ENCODE measurements around the gene MTMR3. TPM values are rescaled to one million over a fixed set of nuclear protein-coding genes. Genes with fewer than 3 reads are reported as not detected.

Gene MTMR3
- total and polyA plus RNA-seq, 4 donors, result 5.3 to 65.3 (median 37.2) TPM

DNA sequence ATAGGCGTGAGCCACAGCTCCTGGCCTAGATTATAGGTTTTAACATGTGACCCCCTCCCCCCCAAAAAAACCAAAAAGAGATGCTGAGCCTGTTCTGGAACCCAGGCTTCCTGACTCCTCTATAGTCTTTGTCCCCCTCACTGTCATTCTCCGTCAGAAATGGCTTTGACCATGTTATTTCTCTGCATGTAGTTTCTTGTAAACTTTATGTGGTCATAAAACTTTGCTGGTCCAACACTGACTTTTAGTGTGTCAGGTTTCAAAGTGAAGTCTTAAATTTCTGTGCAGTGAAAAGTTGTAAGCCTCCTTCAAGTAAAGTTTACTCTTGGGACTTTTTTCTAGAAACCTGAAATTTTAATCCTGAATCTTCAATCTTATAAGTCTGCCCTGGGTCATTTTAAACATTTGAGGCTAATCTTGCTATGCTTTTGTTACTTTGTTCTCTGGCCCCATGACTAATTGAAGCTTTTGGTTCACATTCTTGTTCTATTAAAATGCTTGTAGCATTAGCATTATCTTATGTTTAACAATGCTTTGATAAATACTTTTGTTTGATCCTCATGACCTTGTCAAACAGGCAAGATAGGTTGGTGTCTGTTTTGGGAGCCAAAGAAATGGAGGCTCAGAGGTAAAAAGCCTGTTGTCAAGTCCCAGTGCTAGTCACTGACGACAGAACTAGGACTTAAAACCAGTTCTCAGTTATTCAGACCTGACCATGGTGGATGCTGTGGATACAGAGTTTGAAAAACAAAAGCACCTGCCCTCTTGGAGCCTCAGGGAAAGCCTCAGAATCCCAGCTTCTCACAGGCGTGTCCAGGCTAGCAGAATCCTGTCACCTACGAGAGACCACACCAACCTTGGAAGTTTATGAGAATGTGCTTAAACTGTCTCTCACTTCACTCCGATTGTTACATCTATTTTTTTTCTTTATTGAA, 109.6 kb downstream of the MTMR3 start:
- intact Hi-C loops (cut with DNase I), result no loop called here
- WGBS, 2 donors, result 83 to 86% methylated on average over 6 of the region's 6 CpGs
- Histone ChIP-seq H3K27ac (ENCODE audit: low read depth in 1 of 2, low read length in 2 of 2) (no peak overlapping the region), H3K4me3 (ENCODE audit: low read length in 2 of 2) (no peak overlapping the region), H3K27me3 (ENCODE audit: control insufficient read depth in 1 of 2, insufficient read depth in 2 of 2, low read length in 1 of 2) (no peaks in the 10 kb centered on the region), H3K4me1 (ENCODE audit: control insufficient read depth in 1 of 2, insufficient read depth in 2 of 2, low read length in 2 of 2) (no peaks in the 10 kb centered on the region), H3K9me3 (ENCODE audit: control insufficient read depth, low read length) (no peaks in the 10 kb centered on the region), H3K36me3 (ENCODE audit: control insufficient read depth in 1 of 2, insufficient read depth in 2 of 2, low read length in 1 of 2) (peaks cover 5% of the 10 kb centered on the region in 2 donors)
- DNase-seq (no peak), ATAC-seq (ENCODE audit: low FRiP score) (no peak)

DNA sequence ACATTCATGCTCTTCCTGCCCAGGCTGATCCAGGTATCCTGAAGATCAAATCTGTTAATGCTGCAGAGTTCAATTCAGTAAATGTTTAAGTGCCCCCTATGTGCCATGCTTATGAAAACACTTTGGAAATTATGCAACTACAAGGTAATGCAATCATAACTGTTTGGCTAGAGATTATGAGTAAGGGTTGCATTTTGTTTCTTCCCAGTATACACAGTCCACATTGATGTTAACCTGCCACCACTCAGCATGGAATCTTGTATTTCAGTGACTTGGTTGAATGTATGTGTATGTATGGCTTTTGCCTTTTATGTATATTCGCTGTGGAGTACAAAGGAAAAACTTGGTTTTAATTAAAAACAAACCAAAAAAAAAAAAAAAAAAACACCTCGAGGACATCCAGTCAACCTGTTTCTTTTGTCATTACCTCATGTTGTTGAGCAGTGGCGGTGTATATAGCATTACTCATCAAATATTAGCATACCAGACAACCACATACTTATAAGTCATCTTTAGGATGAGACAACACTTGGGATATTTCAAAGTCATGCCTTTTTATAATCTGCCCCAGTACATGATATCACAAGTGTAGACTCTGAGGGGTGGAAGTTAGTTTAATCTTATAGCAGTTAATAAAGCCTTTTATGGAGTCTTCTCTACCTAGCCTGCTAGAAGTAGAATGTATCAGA, 111.2 kb downstream of the MTMR3 start:
- 88% methylated on average over 3 of the region's 3 CpGs for WGBS, 2 donors
- Histone ChIP-seq H3K9me3 (ENCODE audit: control insufficient read depth, low read length) (no peaks in the 10 kb centered on the region), H3K4me3 (ENCODE audit: low read length in 2 of 2) (no peak overlapping the region), H3K27ac (ENCODE audit: low read depth in 1 of 2, low read length in 2 of 2) (no peak overlapping the region), H3K4me1 (ENCODE audit: control insufficient read depth in 1 of 2, insufficient read depth in 2 of 2, low read length in 2 of 2) (no peaks in the 10 kb centered on the region), H3K27me3 (ENCODE audit: control insufficient read depth in 1 of 2, insufficient read depth in 2 of 2, low read length in 1 of 2) (no peaks in the 10 kb centered on the region), H3K36me3 (ENCODE audit: control insufficient read depth in 1 of 2, insufficient read depth in 2 of 2, low read length in 1 of 2) (peaks cover 5% of the 10 kb centered on the region in 2 donors)
- intact Hi-C loops (cut with DNase I), result no loop called here
- ATAC-seq (ENCODE audit: low FRiP score), result no peak
- no peak for DNase-seq

- Histone ChIP-seq H3K9me3 (ENCODE audit: control insufficient read depth, low read length) (no peaks in the 10 kb centered on the region), H3K4me1 (ENCODE audit: control insufficient read depth in 1 of 2, insufficient read depth in 2 of 2, low read length in 2 of 2) (no peaks in the 10 kb centered on the region), H3K27me3 (ENCODE audit: control insufficient read depth in 1 of 2, insufficient read depth in 2 of 2, low read length in 1 of 2) (no peaks in the 10 kb centered on the region), H3K4me3 (ENCODE audit: low read length in 2 of 2) (no peak overlapping the region), H3K27ac (ENCODE audit: low read depth in 1 of 2, low read length in 2 of 2) (no peak overlapping the region), H3K36me3 (ENCODE audit: control insufficient read depth in 1 of 2, insufficient read depth in 2 of 2, low read length in 1 of 2) (peaks cover 3 to 5% of the 10 kb centered on the region in 2 donors)
- WGBS, 2 donors, result 41 to 52% methylated on average over 3 of the region's 3 CpGs
- no peak for DNase-seq
- no peak for ATAC-seq (ENCODE audit: low FRiP score)
- intact Hi-C loops (cut with DNase I), result no loop called here
Observed at GRCh38 chr22:29994943-29995342, 112.0 kb downstream of the MTMR3 start.

DNA sequence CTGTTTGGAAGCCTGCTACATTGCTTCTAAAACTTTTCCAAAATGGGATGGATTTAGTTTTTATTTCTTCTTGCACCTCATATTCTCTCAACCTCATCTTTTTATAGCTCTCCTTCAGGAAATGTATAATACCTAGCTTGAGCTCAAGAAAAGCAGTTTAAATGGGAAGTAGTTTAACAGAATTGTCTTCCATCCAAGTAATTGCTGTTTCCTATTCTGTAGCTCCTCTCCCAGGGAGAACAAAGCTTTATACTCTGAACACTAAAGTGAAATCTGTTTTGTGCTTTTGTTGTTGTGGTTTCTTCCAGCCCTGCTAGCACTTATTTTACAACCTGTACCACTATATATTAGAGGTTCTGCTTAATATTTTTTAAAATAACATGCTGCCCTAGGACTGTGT, 114.1 kb downstream of the MTMR3 start:
- Histone ChIP-seq H3K27me3 (ENCODE audit: control insufficient read depth in 1 of 2, insufficient read depth in 2 of 2, low read length in 1 of 2) (no peaks in the 10 kb centered on the region), H3K9me3 (ENCODE audit: control insufficient read depth, low read length) (no peaks in the 10 kb centered on the region), H3K36me3 (ENCODE audit: control insufficient read depth in 1 of 2, insufficient read depth in 2 of 2, low read length in 1 of 2) (peaks cover 2 to 3% of the 10 kb centered on the region in 2 donors), H3K4me1 (ENCODE audit: control insufficient read depth in 1 of 2, insufficient read depth in 2 of 2, low read length in 2 of 2) (no peaks in the 10 kb centered on the region), H3K27ac (ENCODE audit: low read depth in 1 of 2, low read length in 2 of 2) (no peak overlapping the region), H3K4me3 (ENCODE audit: low read length in 2 of 2) (no peak overlapping the region)
- no peak for ATAC-seq (ENCODE audit: low FRiP score)
- intact Hi-C loops (cut with DNase I), result no loop called here
- no peak for DNase-seq

DNA sequence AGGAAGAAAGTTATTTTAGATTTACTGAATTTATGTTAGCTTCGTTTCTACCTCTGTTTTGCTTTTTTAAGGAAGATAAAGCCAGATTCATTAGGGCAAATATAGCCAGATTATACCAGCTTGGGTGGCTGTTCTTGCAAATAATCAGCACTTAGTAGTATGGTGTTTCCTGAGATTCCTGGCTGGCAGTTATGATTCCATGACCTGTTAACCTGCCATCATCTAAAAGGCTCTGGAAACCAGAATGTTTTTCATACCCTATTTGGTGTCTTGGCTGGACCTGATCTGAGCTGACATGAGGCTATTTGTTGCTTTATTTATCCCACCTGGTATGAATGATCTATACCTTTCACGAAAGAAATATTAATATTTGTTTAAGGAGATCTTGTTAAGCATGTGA, 114.5 kb downstream of the MTMR3 start:
- ATAC-seq (ENCODE audit: low FRiP score), result no peak
- Histone ChIP-seq H3K36me3 (ENCODE audit: control insufficient read depth in 1 of 2, insufficient read depth in 2 of 2, low read length in 1 of 2) (peaks cover 2 to 3% of the 10 kb centered on the region in 2 donors), H3K9me3 (ENCODE audit: control insufficient read depth, low read length) (no peaks in the 10 kb centered on the region)

DNA sequence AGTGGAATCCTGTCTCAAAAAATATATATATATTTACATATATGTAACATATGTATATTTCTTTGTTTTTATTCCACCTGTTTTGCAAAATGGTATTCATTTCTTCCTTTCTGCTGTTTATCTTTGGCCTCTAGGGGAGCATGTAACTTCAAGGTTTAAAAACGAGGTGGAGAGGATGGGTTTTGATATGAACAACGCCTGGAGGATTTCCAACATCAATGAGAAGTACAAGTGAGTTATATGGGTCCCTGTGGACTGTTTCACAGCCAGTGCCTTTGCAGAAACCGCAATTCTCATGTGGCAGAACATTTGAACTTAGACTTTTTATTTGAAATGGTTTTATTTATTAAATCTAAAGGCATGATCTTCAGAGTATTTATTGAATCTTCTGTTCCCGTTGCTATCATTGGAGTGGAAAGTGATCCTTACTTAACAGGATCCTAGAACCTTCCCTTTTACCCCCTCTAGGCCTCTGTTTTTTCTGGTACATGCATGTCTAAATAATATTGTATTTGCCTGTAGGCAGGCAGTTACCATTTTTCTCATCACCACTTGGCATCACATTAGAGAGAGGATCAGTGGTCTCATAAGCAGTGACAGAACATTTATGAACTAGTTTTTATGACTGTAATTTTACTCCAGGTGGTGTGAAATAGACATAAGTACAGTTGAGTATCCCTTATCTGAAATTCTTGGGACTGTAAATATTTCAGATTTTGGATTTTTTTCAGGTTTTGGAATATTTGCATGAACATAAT, 115.8 kb downstream of the MTMR3 start:
- Histone ChIP-seq H3K27me3 (ENCODE audit: control insufficient read depth in 1 of 2, insufficient read depth in 2 of 2, low read length in 1 of 2) (no peaks in the 10 kb centered on the region), H3K4me1 (ENCODE audit: control insufficient read depth in 1 of 2, insufficient read depth in 2 of 2, low read length in 2 of 2) (no peaks in the 10 kb centered on the region), H3K9me3 (ENCODE audit: control insufficient read depth, low read length) (no peaks in the 10 kb centered on the region), H3K4me3 (ENCODE audit: low read length in 2 of 2) (no peak overlapping the region), H3K27ac (ENCODE audit: low read depth in 1 of 2, low read length in 2 of 2) (no peak overlapping the region), H3K36me3 (ENCODE audit: control insufficient read depth in 1 of 2, insufficient read depth in 2 of 2, low read length in 1 of 2) (peaks cover 0 to 4% of the 10 kb centered on the region in 2 donors)
- intact Hi-C loops (cut with DNase I), result no loop called here
- no peak for DNase-seq
- ATAC-seq (ENCODE audit: low FRiP score), result no peak
- 50 to 60% methylated on average over 4 of the region's 4 CpGs for WGBS, 2 donors

More for the DNA sequence above, 114.5 kb downstream of the MTMR3 start:
- intact Hi-C loops (cut with DNase I), result no loop called here
- Histone ChIP-seq H3K4me1 (ENCODE audit: control insufficient read depth in 1 of 2, insufficient read depth in 2 of 2, low read length in 2 of 2) (no peaks in the 10 kb centered on the region), H3K4me3 (ENCODE audit: low read length in 2 of 2) (no peak overlapping the region), H3K27me3 (ENCODE audit: control insufficient read depth in 1 of 2, insufficient read depth in 2 of 2, low read length in 1 of 2) (no peaks in the 10 kb centered on the region), H3K27ac (ENCODE audit: low read depth in 1 of 2, low read length in 2 of 2) (no peak overlapping the region)
- no peak for DNase-seq
- 12 to 20% methylated on average over 2 of the region's 2 CpGs for WGBS, 2 donors

DNA sequence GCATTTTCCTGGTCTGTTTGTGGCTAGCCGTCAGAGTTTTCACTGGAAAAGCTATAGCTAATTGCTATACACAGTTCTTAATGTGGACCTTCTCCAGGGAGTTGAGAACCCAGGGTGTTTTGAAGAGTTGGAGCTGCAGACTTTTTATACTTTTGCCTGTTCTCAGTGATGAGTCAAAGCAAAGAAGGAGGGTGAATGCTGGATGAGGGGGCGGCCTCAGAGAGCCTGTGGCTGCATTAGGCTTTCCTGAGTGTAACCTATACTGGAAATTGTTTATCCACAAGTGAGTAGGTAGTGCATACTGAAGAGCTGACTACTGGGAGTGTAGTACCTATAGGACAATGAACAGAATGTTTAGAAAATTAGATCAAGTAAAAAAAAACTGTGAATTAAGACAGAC, 117.6 kb downstream of the MTMR3 start:
- peaks cover 0 to 4% of the 10 kb centered on the region in 2 donors for H3K36me3 ChIP-seq (ENCODE audit: control insufficient read depth in 1 of 2, insufficient read depth in 2 of 2, low read length in 1 of 2)
- ATAC-seq (ENCODE audit: low FRiP score), result no peak
- intact Hi-C loops (cut with DNase I), result loop anchor here (5.0 to 10.0 kb wide), 3 partner anchors 126 to 366 kb away; partner anchors contain the start of gene ASCC2 (in 1 of the 2)

GRCh38 chr22:30001459-30001858, 118.5 kb downstream of the MTMR3 start:
- no peak for ATAC-seq (ENCODE audit: low FRiP score)
- intact Hi-C loops (cut with DNase I), result loop anchor here (5.0 to 10.0 kb wide), 3 partner anchors 127 to 367 kb away; partner anchors contain the start of gene ASCC2 (in 1 of the 2)
- WGBS, 2 donors, result 94 to 95% methylated on average over 3 of the region's 3 CpGs
- Histone ChIP-seq H3K27me3 (ENCODE audit: control insufficient read depth in 1 of 2, insufficient read depth in 2 of 2, low read length in 1 of 2) (no peaks in the 10 kb centered on the region), H3K4me1 (ENCODE audit: control insufficient read depth in 1 of 2, insufficient read depth in 2 of 2, low read length in 2 of 2) (no peaks in the 10 kb centered on the region), H3K9me3 (ENCODE audit: control insufficient read depth, low read length) (no peaks in the 10 kb centered on the region), H3K4me3 (ENCODE audit: low read length in 2 of 2) (no peak overlapping the region), H3K36me3 (ENCODE audit: control insufficient read depth in 1 of 2, insufficient read depth in 2 of 2, low read length in 1 of 2) (peaks cover 0 to 4% of the 10 kb centered on the region in 2 donors), H3K27ac (ENCODE audit: low read depth in 1 of 2, low read length in 2 of 2) (no peak overlapping the region)
- no peak for DNase-seq

More for the DNA sequence above, 117.6 kb downstream of the MTMR3 start:
- H3K27me3 ChIP-seq (ENCODE audit: control insufficient read depth in 1 of 2, insufficient read depth in 2 of 2, low read length in 1 of 2), result no peaks in the 10 kb centered on the region
- H3K4me3 ChIP-seq (ENCODE audit: low read length in 2 of 2), result no peak overlapping the region
- whole genome bisulfite sequencing, 2 donors, result 83 to 84% methylated on average over 2 of the region's 2 CpGs
- H3K27ac ChIP-seq (ENCODE audit: low read depth in 1 of 2, low read length in 2 of 2), result no peak overlapping the region
- no peaks in the 10 kb centered on the region for H3K4me1 ChIP-seq (ENCODE audit: control insufficient read depth in 1 of 2, insufficient read depth in 2 of 2, low read length in 2 of 2)
- DNase-seq, result no peak
- H3K9me3 ChIP-seq (ENCODE audit: control insufficient read depth, low read length), result no peaks in the 10 kb centered on the region

Measured in aorta (tissue), 5 donors.